Upper lobe of left lung (tissue), 4 donors: ENCODE results near the gene LTN1.

Experiments used
- POLR2A ChIP-seq, 4 donors: fragments of 450-650 bp; IDR thresholded peaks; one replicate each; pipeline ENCODE4 v1.5.1; 2016 to 2017; ENCODE audit warnings: antibody characterized with exemption in 4 of 4, mild to moderate bottlenecking in 2 of 4
- POLR2AphosphoS5 ChIP-seq, 2 donors: sonication (generic); formaldehyde crosslinking; IDR thresholded peaks; one replicate each; pipeline ENCODE4 v1.5.1; 2017; ENCODE audit warnings: antibody characterized with exemption in 2 of 2
- TF ChIP-seq, protein P1 (sequence below), 6 experiments: fragments of 450-650 bp in 4 of 6; fragments of 200-600 bp in 2 of 6; sonication (generic) in 2 of 6; IDR thresholded peaks; one replicate each; pipeline ENCODE4 v1.5.1; 2016 to 2019; ENCODE audit warnings: antibody characterized with exemption in 6 of 6

GRCh38 chr21:28916150-28916893 is 76.4 kb downstream of the LTN1 start:
- TF ChIP-seq, protein P1, sequence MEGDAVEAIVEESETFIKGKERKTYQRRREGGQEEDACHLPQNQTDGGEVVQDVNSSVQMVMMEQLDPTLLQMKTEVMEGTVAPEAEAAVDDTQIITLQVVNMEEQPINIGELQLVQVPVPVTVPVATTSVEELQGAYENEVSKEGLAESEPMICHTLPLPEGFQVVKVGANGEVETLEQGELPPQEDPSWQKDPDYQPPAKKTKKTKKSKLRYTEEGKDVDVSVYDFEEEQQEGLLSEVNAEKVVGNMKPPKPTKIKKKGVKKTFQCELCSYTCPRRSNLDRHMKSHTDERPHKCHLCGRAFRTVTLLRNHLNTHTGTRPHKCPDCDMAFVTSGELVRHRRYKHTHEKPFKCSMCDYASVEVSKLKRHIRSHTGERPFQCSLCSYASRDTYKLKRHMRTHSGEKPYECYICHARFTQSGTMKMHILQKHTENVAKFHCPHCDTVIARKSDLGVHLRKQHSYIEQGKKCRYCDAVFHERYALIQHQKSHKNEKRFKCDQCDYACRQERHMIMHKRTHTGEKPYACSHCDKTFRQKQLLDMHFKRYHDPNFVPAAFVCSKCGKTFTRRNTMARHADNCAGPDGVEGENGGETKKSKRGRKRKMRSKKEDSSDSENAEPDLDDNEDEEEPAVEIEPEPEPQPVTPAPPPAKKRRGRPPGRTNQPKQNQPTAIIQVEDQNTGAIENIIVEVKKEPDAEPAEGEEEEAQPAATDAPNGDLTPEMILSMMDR (IDR thresholded peaks at IDR 0.05), result no peak
- no peak for TF ChIP-seq POLR2A (IDR thresholded peaks at IDR 0.05)
- no peak for TF ChIP-seq POLR2AphosphoS5 (IDR thresholded peaks at IDR 0.05)
